KMS-11 (cell line): ENCODE results near the gene IFT80.

Experiments
- H2AFZ ChIP-seq: fragments of 200-600 bp; sonication (generic); 2 replicates; pipeline ENCODE4 v1.6.1; 2016; ENCODE audit warnings: antibody characterized with exemption, mixed run types, low read depth
- H3K27ac ChIP-seq: fragments of 200-600 bp; sonication (generic); 2 replicates; pipeline ENCODE4 v1.6.1; 2016; ENCODE audit warnings: mild to moderate bottlenecking, mixed run types
- H3K27me3 ChIP-seq: fragments of 200-600 bp; sonication (generic); 2 replicates; pipeline ENCODE4 v1.6.1; 2017; ENCODE audit warnings: mild to moderate bottlenecking, low read depth, mixed run types, moderate library complexity; ENCODE audit not compliant: insufficient read depth
- H3K36me3 ChIP-seq: fragments of 200-600 bp; sonication (generic); 2 replicates; pipeline ENCODE4 v1.6.1; 2017; ENCODE audit warnings: mild to moderate bottlenecking, mixed run types; ENCODE audit not compliant: insufficient read depth
- H3K4me1 ChIP-seq: fragments of 200-600 bp; sonication (generic); 2 replicates; pipeline ENCODE4 v1.6.1; 2016; ENCODE audit warnings: mild to moderate bottlenecking, low read depth, mixed run types; ENCODE audit not compliant: poor library complexity, severe bottlenecking
- H3K4me2 ChIP-seq: fragments of 200-600 bp; sonication (generic); 2 replicates; pipeline ENCODE4 v1.7.0; 2016; ENCODE audit warnings: mild to moderate bottlenecking, mixed run types
- H3K4me3 ChIP-seq: fragments of 200-600 bp; sonication (generic); IDR thresholded peaks from 2 replicates; pipeline ENCODE4 v1.6.1; 2017; ENCODE audit warnings: low read depth, low read length, mixed read lengths; ENCODE audit not compliant: insufficient read depth
- H3K79me2 ChIP-seq: fragments of 200-600 bp; sonication (generic); 2 replicates; pipeline ENCODE4 v1.6.1; 2016; ENCODE audit warnings: low read depth, mixed run types; ENCODE audit not compliant: insufficient read depth
- H3K9ac ChIP-seq: fragments of 200-600 bp; sonication (generic); 2 replicates; pipeline ENCODE4 v1.6.1; 2016; ENCODE audit warnings: mild to moderate bottlenecking, mixed run types
- H4K20me1 ChIP-seq: fragments of 200-600 bp; sonication (generic); 2 replicates; pipeline ENCODE4 v1.6.1; 2016; ENCODE audit warnings: mild to moderate bottlenecking, mixed run types; ENCODE audit not compliant: insufficient read depth
- CTCF ChIP-seq: fragments of 200-600 bp; sonication (generic); conservative IDR thresholded peaks from 2 replicates; pipeline ENCODE4 v1.6.1; 2017; ENCODE audit warnings: low read depth, mild to moderate bottlenecking, antibody characterized with exemption, low read length, moderate library complexity, mixed read lengths

The IFT80 gene

GRCh38 chr3:160399125-160400029, at the start of gene IFT80, which contains the start of gene SMC4:
IFT80 (minus strand) TSS chr3:160399225; CDS start chr3:160384600, 14,625 bp downstream.
SMC4 (plus strand) TSS chr3:160399650; CDS start chr3:160400827, 1,177 bp downstream.
- Histone ChIP-seq H3K4me1 (peaks cover 32% of the 10 kb centered on the region), H3K36me3 (peaks cover 23% of the 10 kb centered on the region; the same call in 1 of the 2 replicates), H3K4me3 (peak within 1 kb of the TSS; percentile 68), H3K79me2 (peaks cover 72% of the 10 kb centered on the region), H3K4me2 (peak within 1 kb of the TSS; percentile 95), H4K20me1 (peaks cover 27% of the 10 kb centered on the region), H2AFZ (peak within 1 kb of the TSS; percentile 61), H3K9ac (peak within 1 kb of the TSS; percentile 99), H3K27ac (peak within 1 kb of the TSS; percentile 99), H3K27me3 (no peaks in the 10 kb centered on the region)
- no peak for TF ChIP-seq CTCF

- Histone ChIP-seq H3K27me3 (no peaks in the 10 kb centered on the region), H3K79me2 (peaks cover 68% of the 10 kb centered on the region), H4K20me1 (no peaks in the 10 kb centered on the region), H3K4me2 (peak overlapping the region; percentile 79), H3K36me3 (0 out of 2 replicates have a peak, but pooled peaks cover 2% of the 10 kb centered on the region), H3K9ac (peak overlapping the region; percentile 87; the same call in 1 of the 2 replicates), H3K27ac (peak overlapping the region; percentile 94; the same call in 1 of the 2 replicates), H2AFZ (no peak overlapping the region), H3K4me3 (no peak overlapping the region), H3K4me1 (peaks cover 41% of the 10 kb centered on the region)
- no peak for TF ChIP-seq CTCF
Observed at GRCh38 chr3:160447544-160447943, 48.5 kb upstream of the IFT80 start.

GRCh38 chr3:160446522-160447056, 47.6 kb upstream of the IFT80 start:
- Histone ChIP-seq H3K79me2 (peaks cover 76% of the 10 kb centered on the region), H3K27me3 (no peaks in the 10 kb centered on the region), H3K27ac (no peak overlapping the region), H3K4me3 (no peak overlapping the region), H3K36me3 (0 out of 2 replicates have a peak, but pooled peaks cover 2% of the 10 kb centered on the region), H4K20me1 (no peaks in the 10 kb centered on the region), H2AFZ (no peak overlapping the region), H3K4me1 (peaks cover 50% of the 10 kb centered on the region), H3K9ac (no peak overlapping the region), H3K4me2 (peak overlapping the region; percentile 79)
- TF ChIP-seq CTCF, result no peak

- H3K4me2 ChIP-seq, result no peak overlapping the region
- no peak for TF ChIP-seq CTCF
- H3K27ac ChIP-seq, result no peak overlapping the region
- H4K20me1 ChIP-seq, result no peaks in the 10 kb centered on the region
- H3K27me3 ChIP-seq, result no peaks in the 10 kb centered on the region
- 0 out of 2 replicates have a peak, but pooled peaks cover 2% of the 10 kb centered on the region for H3K36me3 ChIP-seq
- no peak overlapping the region for H3K4me3 ChIP-seq
- H3K79me2 ChIP-seq, result peaks cover 82% of the 10 kb centered on the region
- H3K9ac ChIP-seq, result no peak overlapping the region
- H2AFZ ChIP-seq, result no peak overlapping the region
- H3K4me1 ChIP-seq, result peaks cover 58% of the 10 kb centered on the region
Observed at GRCh38 chr3:160445854-160446253, 46.8 kb upstream of the IFT80 start.
